ENCODE results near the gene EXPH5. TPM values are rescaled to one million over a fixed set of nuclear protein-coding genes. Genes with fewer than 3 reads are reported as not detected.

EXPH5 gene
- total and polyA plus RNA-seq, 2 of the 8 experiments (the other 6 are each of a cell fraction or from before 2014, with no cell fraction given) = 1.1 to 11.5 TPM

DNA sequence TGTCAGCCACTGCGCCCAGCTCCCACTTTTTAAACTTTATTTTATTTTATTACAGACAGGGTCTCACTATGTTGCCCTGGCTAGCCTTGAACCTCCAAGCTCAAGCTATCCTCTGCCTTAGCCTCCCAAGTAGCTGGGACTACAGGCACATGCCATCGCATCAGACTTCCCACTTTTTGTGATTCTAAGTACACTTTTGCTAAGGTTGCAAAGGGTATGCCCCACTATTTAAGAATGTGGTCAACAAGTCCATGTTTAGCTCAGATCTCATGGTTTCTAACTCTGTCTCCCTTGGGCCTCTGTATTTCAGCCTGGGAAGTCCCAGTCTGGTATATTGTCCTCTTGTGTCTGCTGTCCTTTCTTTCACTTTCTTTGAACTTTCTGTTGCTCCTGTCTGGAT lies 35.3 kb downstream of the EXPH5 start:
- Histone ChIP-seq H4K8ac (ENCODE audit: extremely low read depth, insufficient read depth, low read length) (no peak overlapping the region), H3K27ac (ENCODE audit: low read depth, low read length) (no peak overlapping the region), H3K23me2 (ENCODE audit: low read depth, low read length) (no peaks in the 10 kb centered on the region), H2AK5ac (ENCODE audit: low read depth, low read length) (no peak overlapping the region), H3K9ac (replicated peaks in 1 of 4; ENCODE audit: extremely low read depth in 1 of 4, low read depth in 3 of 4, low read length in 3 of 4) (no peak overlapping the region), H3K79me1 (ENCODE audit: low read depth, low read length) (no peaks in the 10 kb centered on the region), H2BK5ac (ENCODE audit: low read depth, low read length) (no peak overlapping the region), H3K27me3 (replicated peaks in 1 of 4; ENCODE audit: control insufficient read depth in 3 of 4, extremely low read depth in 1 of 4, insufficient read depth in 3 of 4, low read length in 3 of 4) (no peaks in the 10 kb centered on the region), H3K4me2 (ENCODE audit: insufficient read depth in 1 of 2, low read depth in 2 of 2, low read length in 2 of 2) (no peak overlapping the region), H2BK20ac (ENCODE audit: low read length) (no peak overlapping the region), H3K4ac (replicated peaks; ENCODE audit: insufficient read length, low read depth, low read length) (no peak overlapping the region), H3K9me3 (ENCODE audit: insufficient read depth in 2 of 2, low read depth in 1 of 2, low read length in 1 of 2) (no peaks in the 10 kb centered on the region), H4K20me1 (replicated peaks in 1 of 2; ENCODE audit: control insufficient read depth in 1 of 2, insufficient read depth in 2 of 2, low read length in 2 of 2) (no peaks in the 10 kb centered on the region), H3K36me3 (ENCODE audit: control insufficient read depth in 2 of 4, insufficient read depth in 4 of 4, low read length in 3 of 4) (no peaks in the 10 kb centered on the region), H3K4me3 (ENCODE audit: extremely low read depth in 1 of 4, insufficient read depth in 2 of 4, low read depth in 3 of 4, low read length in 4 of 4) (no peak overlapping the region), H2BK120ac (replicated peaks; ENCODE audit: low read depth, low read length) (no peak overlapping the region), H3K18ac (ENCODE audit: extremely low read depth, low read length) (no peak overlapping the region), H3K79me2 (ENCODE audit: control insufficient read depth in 1 of 2, insufficient read depth in 2 of 2, low read length in 2 of 2) (no peaks in the 10 kb centered on the region), H3K14ac (ENCODE audit: insufficient read length) (no peak overlapping the region), H3K56ac (replicated peaks; ENCODE audit: insufficient read length, low read depth, low read length) (no peak overlapping the region), H2AFZ (ENCODE audit: low read length) (no peak overlapping the region), H2BK12ac (ENCODE audit: low read depth, low read length) (no peak overlapping the region), H4K5ac (ENCODE audit: insufficient read length, low read depth, low read length) (no peak overlapping the region), H3K23ac (ENCODE audit: insufficient read length) (no peak overlapping the region), H4K91ac (replicated peaks; ENCODE audit: insufficient read length, low read length) (no peak overlapping the region), H3K4me1 (replicated peaks in 1 of 4; ENCODE audit: control insufficient read depth in 3 of 4, insufficient read depth in 4 of 4, low read length in 3 of 4) (no peaks in the 10 kb centered on the region), H2BK15ac (ENCODE audit: low read length) (no peak overlapping the region)
- peak in 1 of 2 experiments; percentile 14 for DNase-seq (ENCODE audit: low read depth in 1 of 2, low spot score in 2 of 2)
- POLR2A ChIA-PET (ENCODE audit: partially characterized antibody) = interaction anchor here (1.2 to 1.7 kb wide), 2 partner anchors 9 to 18 kb away, joined by 3 to 4 read pairs; no protein-coding TSS in a partner anchor
- 95% methylated on average over 2 of the region's 2 CpGs; no CpG with 5 or more reads in 1 of the 2 experiments for WGBS, 2 experiments (ENCODE audit: extremely low coverage in 1 of 2, insufficient coverage in 1 of 2, insufficient read length in 1 of 2, insufficient replicate concordance in 2 of 2, low coverage in 1 of 2, low lambda C conversion rate in 2 of 2, missing lambda C conversion rate in 1 of 2)
- no peak for FAIRE-seq
- CTCF ChIA-PET (ENCODE audit: partially characterized antibody) = interaction anchor here (0.6 kb wide), 1 partner anchor 16 kb away, joined by 4 read pairs; no protein-coding TSS in a partner anchor
- TF ChIP-seq RAD21 (IDR thresholded peaks at IDR 0.05 in 1 of 2, conservative IDR thresholded peaks at IDR 0.05 in 1 of 2; ENCODE audit: low read depth in 2 of 2, low read length in 2 of 2) (no peak), RBBP5 (IDR thresholded peaks at IDR 0.05; ENCODE audit: borderline replicate concordance, low read depth, low read length) (no peak), GTF2F1 (IDR thresholded peaks at IDR 0.05; ENCODE audit: borderline replicate concordance, low read depth, low read length) (no peak), TBP (IDR thresholded peaks at IDR 0.05; ENCODE audit: low read depth, low read length) (no peak), TEAD4 (IDR thresholded peaks at IDR 0.05; ENCODE audit: low read depth, low read length) (no peak)
